NCI-H345 treated with DMSO at 0.1 percent for 48 hours (cell line): Measurements from ENCODE around the gene GLIPR1L1.
"Not testable (repeated sequence)": the region's sequence is repeated elsewhere in the genome, so short reads cannot be mapped to it uniquely, and the experiment has no call there.

Experiments used
- DNase-seq: peaks from one replicate; lab custom pipeline; 2025; ENCODE audit not compliant: unreplicated experiment; lab: John Stamatoyannopoulos, UW

The GLIPR1L1 gene, protein sequence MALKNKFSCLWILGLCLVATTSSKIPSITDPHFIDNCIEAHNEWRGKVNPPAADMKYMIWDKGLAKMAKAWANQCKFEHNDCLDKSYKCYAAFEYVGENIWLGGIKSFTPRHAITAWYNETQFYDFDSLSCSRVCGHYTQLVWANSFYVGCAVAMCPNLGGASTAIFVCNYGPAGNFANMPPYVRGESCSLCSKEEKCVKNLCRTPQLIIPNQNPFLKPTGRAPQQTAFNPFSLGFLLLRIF

GRCh38 chr12:75334384-75335030 lies at the start of gene GLIPR1L1:
Gene GLIPR1L1 (plus strand): TSS chr12:75334670. CDS start chr12:75334729, 59 bp downstream.
- no peak for DNase-seq

- no peak for DNase-seq
These were observed 45.6 kb upstream of the GLIPR1L1 start for GRCh38 chr12:75288860-75289259.

- no peak for DNase-seq
These were observed 44.7 kb upstream of the GLIPR1L1 start for GRCh38 chr12:75289753-75290152.

GRCh38 chr12:75291014-75291413 lies 43.5 kb upstream of the GLIPR1L1 start:
- no peak for DNase-seq

- no peak for DNase-seq
These were observed 40.1 kb upstream of the GLIPR1L1 start for GRCh38 chr12:75294336-75294735.

DNA sequence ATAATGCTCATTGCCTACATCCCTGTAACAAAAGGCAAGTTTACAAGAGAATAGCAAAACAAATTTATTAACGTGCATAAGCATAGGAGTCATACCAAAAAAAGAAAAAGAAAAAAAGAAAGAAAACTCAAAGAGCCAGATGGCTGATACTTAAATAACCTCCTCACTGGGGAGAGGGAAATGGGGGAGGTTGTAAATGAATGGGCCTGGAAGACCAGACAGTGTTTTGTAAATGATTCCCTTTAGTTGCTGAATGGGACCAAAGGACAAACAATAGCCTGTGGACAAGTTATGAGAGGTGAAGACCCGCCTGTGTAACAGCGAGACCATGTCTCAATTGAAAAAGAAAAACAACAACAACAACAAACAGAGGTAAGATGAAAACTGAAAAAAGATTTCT lies 39.7 kb upstream of the GLIPR1L1 start:
- DNase-seq: no peak

- DNase-seq: no peak
These were observed 32.2 kb upstream of the GLIPR1L1 start for GRCh38 chr12:75302225-75302624.

DNA sequence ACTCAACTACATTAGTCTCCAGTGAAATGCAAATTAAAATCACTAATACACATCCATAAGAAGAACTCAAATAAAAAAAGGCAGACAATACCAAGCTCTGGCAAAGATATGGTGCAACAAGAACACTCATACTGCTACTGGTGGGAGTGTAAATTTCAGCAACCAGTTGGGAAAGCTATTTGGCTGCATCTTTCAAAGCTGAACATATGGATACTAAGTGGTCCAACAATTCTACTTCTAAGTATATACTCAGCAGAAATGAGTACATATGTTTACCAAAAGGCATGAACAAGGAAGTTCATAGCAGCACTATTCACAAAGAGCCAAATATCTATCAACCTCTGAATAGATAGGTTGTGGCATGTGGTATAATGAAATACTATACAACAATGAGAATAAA lies 31.7 kb upstream of the GLIPR1L1 start:
- no peak for DNase-seq

- no peak for DNase-seq
These were observed 28.8 kb upstream of the GLIPR1L1 start for GRCh38 chr12:75305412-75306332.

DNA sequence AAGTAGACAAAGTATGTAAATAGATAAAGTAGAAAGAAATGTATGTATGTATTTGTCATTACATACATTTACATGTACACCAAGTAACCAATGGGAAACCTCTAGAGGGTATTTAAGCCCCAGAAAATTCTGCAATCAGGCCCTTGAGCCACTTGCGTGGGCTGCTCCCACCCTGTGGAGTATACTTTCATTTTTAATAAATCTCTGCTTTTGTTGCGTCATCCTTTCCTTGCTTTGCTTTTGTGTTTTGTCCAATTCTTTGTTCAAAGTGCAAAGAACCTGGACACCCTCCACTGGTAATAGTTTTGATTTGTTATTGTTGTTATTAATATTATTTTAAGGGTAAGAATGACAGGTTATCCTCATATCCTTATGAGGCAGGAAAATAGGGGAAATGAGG lies 26.2 kb upstream of the GLIPR1L1 start:
- DNase-seq: no peak

DNA sequence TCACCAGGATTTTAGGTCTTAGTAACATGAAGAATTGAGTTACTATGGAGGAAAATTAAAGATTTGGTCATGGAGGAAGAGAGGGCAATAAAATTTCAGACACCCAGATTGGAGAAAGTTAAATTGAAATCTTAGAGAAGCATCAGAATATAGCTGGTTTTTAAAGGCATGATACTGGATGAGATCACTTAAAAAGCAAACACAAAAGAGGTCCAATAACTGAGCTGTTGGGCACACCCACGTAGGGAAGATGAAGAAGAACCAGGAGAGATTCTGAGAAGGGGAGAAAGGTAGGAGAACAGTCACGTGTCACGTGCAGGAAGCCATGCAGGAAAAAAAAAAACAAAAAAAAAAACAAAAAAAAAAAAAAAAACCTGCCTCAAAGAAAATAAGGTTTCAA lies 23.1 kb upstream of the GLIPR1L1 start:
- DNase-seq: no peak

DNA sequence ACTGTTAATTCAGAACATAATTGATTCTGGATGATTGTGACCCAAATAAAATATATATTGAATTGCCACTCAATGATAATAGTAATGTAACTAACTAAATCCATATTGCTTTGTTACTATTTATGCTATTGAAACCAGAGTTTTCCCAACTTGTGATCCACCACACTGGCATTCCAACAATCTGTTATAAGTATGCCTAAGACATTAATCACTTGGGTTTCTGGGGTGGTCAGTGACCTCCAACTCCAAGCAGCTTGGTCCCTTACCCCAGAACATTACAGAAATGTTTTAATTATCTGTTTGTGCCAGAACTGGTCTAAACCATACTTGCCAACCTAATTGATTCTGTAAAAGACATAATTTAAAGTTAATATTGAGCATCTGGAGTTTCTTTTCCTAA lies 19.0 kb upstream of the GLIPR1L1 start:
- no peak for DNase-seq

- no peak for DNase-seq
These were observed 16.7 kb upstream of the GLIPR1L1 start for GRCh38 chr12:75317784-75318183.

GRCh38 chr12:75322464-75322863 lies 12.0 kb upstream of the GLIPR1L1 start:
- no peak for DNase-seq

DNA sequence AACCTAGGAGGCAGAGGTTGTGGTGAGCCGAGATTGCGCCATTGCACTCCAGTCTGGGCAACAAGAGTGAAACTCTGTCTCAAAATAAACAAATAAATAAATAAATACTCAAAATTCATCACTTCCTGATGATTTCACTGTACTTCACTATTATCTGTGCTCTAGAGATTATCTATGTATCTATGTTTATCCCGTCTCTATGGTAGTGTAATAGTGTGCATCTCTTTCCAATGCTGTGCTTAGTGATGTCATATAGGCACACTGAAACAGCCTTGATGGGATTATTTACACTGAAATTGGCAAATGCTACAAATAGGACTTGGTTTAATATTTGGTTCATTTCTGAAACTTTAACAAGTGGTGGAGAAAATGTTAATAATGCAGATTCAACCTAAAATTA lies 10.8 kb upstream of the GLIPR1L1 start:
- DNase-seq: no peak

DNA sequence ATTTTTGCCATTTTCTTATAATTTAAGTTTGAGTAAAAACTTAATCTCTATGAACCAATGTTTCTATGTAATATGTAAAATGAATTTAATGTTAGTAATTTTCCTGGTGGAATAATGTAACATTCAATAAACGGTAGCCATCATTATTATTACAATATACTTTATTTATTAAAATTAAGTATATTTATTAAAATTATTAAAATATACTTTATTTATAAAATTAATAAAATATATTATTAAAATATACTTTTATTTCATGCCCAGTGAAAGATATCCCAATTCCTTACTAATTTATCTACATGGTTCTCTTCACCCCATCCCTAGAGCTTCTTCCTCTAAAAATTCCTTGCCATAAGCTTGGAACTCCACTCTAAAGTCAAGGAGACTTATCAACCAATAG lies 6.8 kb upstream of the GLIPR1L1 start:
- DNase-seq: no peak

GRCh38 chr12:75329918-75330826 lies 4.3 kb upstream of the GLIPR1L1 start, which contains the start of gene CAPS2:
Gene CAPS2 (minus strand): TSS chr12:75330324. CDS start chr12:75326498, 3,826 bp downstream.
- DNase-seq: peak; percentile 71

DNA sequence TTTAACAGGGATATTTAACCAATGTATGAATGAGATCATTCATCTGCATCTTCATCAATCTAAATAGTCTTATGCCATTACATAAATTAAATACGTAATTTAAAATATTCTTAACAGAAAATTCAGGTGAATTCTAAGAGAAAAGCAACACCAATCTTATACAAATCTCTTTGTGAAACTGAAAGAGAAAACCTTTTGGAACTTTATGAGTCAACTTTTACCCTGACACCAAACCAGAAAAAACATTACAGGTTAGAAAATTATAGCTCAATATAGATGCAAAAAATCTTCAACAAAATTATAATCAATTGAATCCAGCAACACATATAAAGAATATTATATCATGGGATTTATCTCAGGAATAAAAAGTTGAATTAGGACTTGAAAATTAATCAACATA lies 3.4 kb downstream of the GLIPR1L1 start:
- no peak for DNase-seq

DNA sequence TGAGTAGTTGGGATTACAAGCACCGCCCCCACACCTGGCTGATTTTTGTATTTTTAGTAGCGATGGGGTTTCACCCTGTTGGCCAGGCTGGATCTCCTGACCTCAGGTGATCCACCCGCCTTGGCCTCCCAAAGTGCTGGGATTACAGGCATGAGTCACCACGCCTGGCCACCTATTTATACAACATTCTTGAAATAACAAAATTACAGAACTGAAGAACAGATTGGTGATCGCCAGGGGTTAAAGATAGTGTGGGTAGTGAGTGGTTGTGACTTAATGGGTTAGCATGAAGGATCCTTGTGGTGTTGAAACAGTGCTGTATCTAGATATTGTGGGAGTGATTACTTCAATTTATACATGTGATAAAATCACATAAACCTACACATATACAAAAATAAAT lies 7.4 kb downstream of the GLIPR1L1 start:
- DNase-seq: no peak

DNA sequence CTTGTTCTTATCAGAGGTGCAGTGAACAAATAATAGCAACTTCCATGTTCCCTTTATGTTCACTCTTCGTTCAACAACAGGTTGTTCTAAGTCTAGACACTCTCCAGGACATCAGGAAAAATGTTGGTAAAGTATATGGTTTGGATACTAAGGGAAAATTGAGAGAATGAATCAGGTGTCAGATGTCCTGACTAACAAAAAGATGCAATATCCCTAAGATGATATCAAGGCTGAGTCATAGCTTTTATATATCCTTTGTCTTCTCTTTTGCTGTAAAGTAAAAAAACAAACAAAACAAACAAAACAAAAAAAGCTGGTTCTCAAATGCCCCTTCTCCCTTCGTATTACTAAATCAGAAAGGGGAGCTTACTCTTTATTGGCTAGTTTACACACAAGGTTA lies 11.1 kb downstream of the GLIPR1L1 start:
- no peak for DNase-seq

DNA sequence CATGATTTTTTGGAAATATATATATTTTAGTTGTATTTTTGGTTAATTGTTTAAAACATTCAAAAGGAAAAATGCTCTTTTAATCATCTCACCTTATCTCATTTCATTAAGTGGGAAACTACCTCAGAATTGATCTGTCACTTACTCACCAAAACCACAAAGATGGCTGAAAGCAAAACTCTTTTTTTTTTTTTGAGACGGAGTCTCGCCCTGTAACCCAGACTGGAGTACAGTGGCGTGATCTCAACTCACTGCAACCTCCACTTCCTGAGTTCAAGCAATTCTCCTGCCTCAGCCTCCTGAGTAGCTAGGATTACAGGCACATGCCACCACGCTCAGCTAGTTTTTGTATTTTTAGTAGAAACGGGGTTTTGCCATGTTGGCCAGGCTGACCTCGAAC lies 11.7 kb downstream of the GLIPR1L1 start:
- DNase-seq: not testable (repeated sequence)
